Neural progenitor cell (in vitro differentiated cells): Measurements from ENCODE around the gene CYTH3. TPM values are rescaled to one million over a fixed set of nuclear protein-coding genes. Genes with fewer than 3 reads are reported as not detected.

Experiments
- DNase-seq: peaks from one replicate; pipeline ENCODE4 v3.0.0-alpha.2; 2016; ENCODE audit warnings: low spot score
- H2AFZ ChIP-seq: fragments of 200-600 bp; sonication (generic); replicated peaks from 2 replicates; pipeline ENCODE4 v1.6.1; 2016; ENCODE audit warnings: antibody characterized with exemption
- H3F3A ChIP-seq: fragments of 200-600 bp; sonication (generic); 2 replicates; pipeline ENCODE4 v1.6.1; 2016; ENCODE audit warnings: antibody characterized with exemption, low read depth
- H3K27ac ChIP-seq: fragments of 200-600 bp; sonication (generic); 2 replicates; pipeline ENCODE4 v1.5.1; 2016; ENCODE audit warnings: mild to moderate bottlenecking
- H3K27me3 ChIP-seq: fragments of 200-600 bp; sonication (generic); 2 replicates; pipeline ENCODE4 v1.6.1; 2016; ENCODE audit warnings: mild to moderate bottlenecking, moderate library complexity
- H3K36me3 ChIP-seq: fragments of 200-600 bp; sonication (generic); 2 replicates; pipeline ENCODE4 v1.5.1; 2016
- H3K4me1 ChIP-seq: fragments of 200-600 bp; sonication (generic); 2 replicates; pipeline ENCODE4 v1.6.1; 2016; ENCODE audit warnings: mixed run types
- H3K4me2 ChIP-seq: fragments of 200-600 bp; sonication (generic); 2 replicates; pipeline ENCODE4 v1.6.1; 2016
- H3K4me3 ChIP-seq: fragments of 200-600 bp; sonication (generic); 2 replicates; pipeline ENCODE4 v1.5.1; 2016
- H3K79me2 ChIP-seq: fragments of 200-600 bp; sonication (generic); 2 replicates; pipeline ENCODE4 v1.6.1; 2016; ENCODE audit warnings: low read depth
- H3K9ac ChIP-seq: fragments of 200-600 bp; sonication (generic); 2 replicates; pipeline ENCODE4 v1.6.1; 2016
- H3K9me3 ChIP-seq: fragments of 200-600 bp; sonication (generic); 2 replicates; pipeline ENCODE4 v1.5.1; 2016; ENCODE audit warnings: low read depth
- H4K20me1 ChIP-seq: fragments of 200-600 bp; sonication (generic); 2 replicates; pipeline ENCODE4 v1.6.1; 2016; ENCODE audit warnings: low read depth
- H3K27ac Mint-ChIP-seq: 3 replicates; pipeline ENCODE4 v1.8.0; 2021; ENCODE audit warnings: mixed read lengths
- H3K27me3 Mint-ChIP-seq: 2 replicates; pipeline ENCODE4 v1.8.0; 2022; ENCODE audit warnings: low read depth, mild to moderate bottlenecking, inconsistent platforms, moderate library complexity, mixed read lengths; ENCODE audit not compliant: insufficient read depth
- H3K36me3 Mint-ChIP-seq: 3 replicates; pipeline ENCODE4 v1.8.0; 2021; ENCODE audit warnings: mixed read lengths
- H3K4me1 Mint-ChIP-seq: 3 replicates; pipeline ENCODE4 v1.8.0; 2021; ENCODE audit warnings: mixed read lengths
- H3K4me3 Mint-ChIP-seq: 3 replicates; pipeline ENCODE4 v1.8.0; 2021; ENCODE audit warnings: mild to moderate bottlenecking, moderate library complexity, mixed read lengths
- H3K9me3 Mint-ChIP-seq: 3 replicates; pipeline ENCODE4 v1.8.0; 2020; ENCODE audit warnings: mixed read lengths
- EZH2 ChIP-seq: fragments of 200-600 bp; sonication (generic); IDR thresholded peaks from 2 replicates; pipeline ENCODE4 v1.6.1; 2017; ENCODE audit warnings: antibody characterized with exemption, mild to moderate bottlenecking, moderate library complexity
- EZH2phosphoT487 ChIP-seq: fragments of 200-600 bp; sonication (generic); IDR thresholded peaks from 2 replicates; pipeline ENCODE4 v1.6.1; 2017; ENCODE audit warnings: antibody characterized with exemption
- total RNA-seq: library from RNA; depleted of rRNA; stranded (reverse); fragments of >200 nt; gene quantifications from 2 replicates; pipeline ENCODE4 v1.2.3, GENCODE V29; 2015; ENCODE audit warnings: low replicate concordance
- TF ChIP-seq, protein P1 (sequence below): fragments of 200-600 bp; sonication (generic); IDR thresholded peaks from 2 replicates; pipeline ENCODE4 v1.5.1; 2017; ENCODE audit warnings: antibody characterized with exemption, mild to moderate bottlenecking

Gene CYTH3
- total RNA-seq, 1 donor from 2014 or later = 10.9 TPM

DNA sequence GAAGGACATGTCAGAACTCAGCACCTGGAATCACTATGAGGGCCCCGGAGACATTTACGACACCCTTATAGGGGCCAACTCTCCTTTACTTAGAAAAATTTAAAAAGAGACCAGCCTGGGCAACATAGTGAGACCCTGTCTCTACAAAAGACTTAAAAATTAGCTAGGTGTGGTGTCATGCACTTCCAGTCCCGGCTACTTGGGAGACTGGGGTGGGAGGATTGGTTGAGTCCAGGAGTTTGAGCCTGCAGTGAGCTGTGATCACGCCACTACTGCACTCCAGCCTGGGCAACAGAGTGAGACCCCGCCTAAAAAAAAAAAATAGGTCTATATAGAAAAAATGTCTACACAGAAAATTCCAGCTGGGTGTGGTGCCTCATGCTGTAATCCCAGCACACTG, 7.5 kb upstream of the CYTH3 start:
- no peak for TF ChIP-seq EZH2
- TF ChIP-seq, protein P1, sequence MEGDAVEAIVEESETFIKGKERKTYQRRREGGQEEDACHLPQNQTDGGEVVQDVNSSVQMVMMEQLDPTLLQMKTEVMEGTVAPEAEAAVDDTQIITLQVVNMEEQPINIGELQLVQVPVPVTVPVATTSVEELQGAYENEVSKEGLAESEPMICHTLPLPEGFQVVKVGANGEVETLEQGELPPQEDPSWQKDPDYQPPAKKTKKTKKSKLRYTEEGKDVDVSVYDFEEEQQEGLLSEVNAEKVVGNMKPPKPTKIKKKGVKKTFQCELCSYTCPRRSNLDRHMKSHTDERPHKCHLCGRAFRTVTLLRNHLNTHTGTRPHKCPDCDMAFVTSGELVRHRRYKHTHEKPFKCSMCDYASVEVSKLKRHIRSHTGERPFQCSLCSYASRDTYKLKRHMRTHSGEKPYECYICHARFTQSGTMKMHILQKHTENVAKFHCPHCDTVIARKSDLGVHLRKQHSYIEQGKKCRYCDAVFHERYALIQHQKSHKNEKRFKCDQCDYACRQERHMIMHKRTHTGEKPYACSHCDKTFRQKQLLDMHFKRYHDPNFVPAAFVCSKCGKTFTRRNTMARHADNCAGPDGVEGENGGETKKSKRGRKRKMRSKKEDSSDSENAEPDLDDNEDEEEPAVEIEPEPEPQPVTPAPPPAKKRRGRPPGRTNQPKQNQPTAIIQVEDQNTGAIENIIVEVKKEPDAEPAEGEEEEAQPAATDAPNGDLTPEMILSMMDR = no peak
- TF ChIP-seq EZH2phosphoT487 = no peak
- no peak overlapping the region for H3K4me2 ChIP-seq
- no peaks in the 10 kb centered on the region for H3F3A ChIP-seq
- H3K27ac Mint-ChIP-seq = no peak overlapping the region
- H3K9me3 Mint-ChIP-seq = peaks cover 2% of the 10 kb centered on the region
- H3K4me1 Mint-ChIP-seq = peaks cover 7% of the 10 kb centered on the region
- H3K27ac ChIP-seq = no peak overlapping the region
- H3K9ac ChIP-seq = no peak overlapping the region
- H3K27me3 ChIP-seq = no peaks in the 10 kb centered on the region
- no peak overlapping the region for H2AFZ ChIP-seq
- H3K4me3 Mint-ChIP-seq = no peak overlapping the region
- no peaks in the 10 kb centered on the region for H3K27me3 Mint-ChIP-seq
- no peaks in the 10 kb centered on the region for H3K4me1 ChIP-seq
- no peaks in the 10 kb centered on the region for H3K36me3 ChIP-seq
- H4K20me1 ChIP-seq = no peaks in the 10 kb centered on the region
- no peaks in the 10 kb centered on the region for H3K36me3 Mint-ChIP-seq
- no peaks in the 10 kb centered on the region for H3K79me2 ChIP-seq
- DNase-seq = no peak
- H3K9me3 ChIP-seq = no peaks in the 10 kb centered on the region
- no peak overlapping the region for H3K4me3 ChIP-seq

DNA sequence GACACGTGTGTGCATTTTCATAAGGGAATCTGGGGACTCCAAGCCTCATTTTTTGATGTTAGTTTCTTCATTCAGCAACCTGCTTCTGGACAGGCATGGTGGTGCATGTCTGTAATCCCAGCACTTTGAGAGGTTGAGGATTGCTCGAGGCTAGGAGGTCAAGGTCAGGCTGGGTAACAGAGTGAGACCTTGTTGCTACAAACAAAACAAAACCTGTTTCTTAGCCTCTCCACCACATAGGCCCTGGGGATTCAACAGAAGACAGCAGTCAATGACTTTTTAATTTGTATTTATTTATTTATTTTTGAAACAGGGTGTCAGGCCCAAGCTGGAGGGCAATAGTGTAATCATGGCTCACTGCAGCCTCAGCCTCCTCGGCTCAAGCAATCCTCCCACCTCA, 6.9 kb upstream of the CYTH3 start:
- no peaks in the 10 kb centered on the region for H3K4me1 ChIP-seq
- H3K27ac ChIP-seq = no peak overlapping the region
- H2AFZ ChIP-seq = no peak overlapping the region
- TF ChIP-seq EZH2phosphoT487 (no peak), EZH2 (no peak)
- TF ChIP-seq, protein P1 = no peak
- Mint-ChIP-seq H3K9me3 (no peaks in the 10 kb centered on the region), H3K27ac (peak overlapping the region; percentile 25), H3K4me3 (no peak overlapping the region), H3K4me1 (peaks cover 7% of the 10 kb centered on the region), H3K27me3 (no peaks in the 10 kb centered on the region), H3K36me3 (no peaks in the 10 kb centered on the region)
- no peak overlapping the region for H3K4me3 ChIP-seq
- no peaks in the 10 kb centered on the region for H4K20me1 ChIP-seq
- no peaks in the 10 kb centered on the region for H3K79me2 ChIP-seq
- DNase-seq = no peak
- no peaks in the 10 kb centered on the region for H3K36me3 ChIP-seq
- no peaks in the 10 kb centered on the region for H3K9me3 ChIP-seq
- no peaks in the 10 kb centered on the region for H3K27me3 ChIP-seq
- no peak overlapping the region for H3K9ac ChIP-seq
- no peak overlapping the region for H3K4me2 ChIP-seq
- no peaks in the 10 kb centered on the region for H3F3A ChIP-seq

DNA sequence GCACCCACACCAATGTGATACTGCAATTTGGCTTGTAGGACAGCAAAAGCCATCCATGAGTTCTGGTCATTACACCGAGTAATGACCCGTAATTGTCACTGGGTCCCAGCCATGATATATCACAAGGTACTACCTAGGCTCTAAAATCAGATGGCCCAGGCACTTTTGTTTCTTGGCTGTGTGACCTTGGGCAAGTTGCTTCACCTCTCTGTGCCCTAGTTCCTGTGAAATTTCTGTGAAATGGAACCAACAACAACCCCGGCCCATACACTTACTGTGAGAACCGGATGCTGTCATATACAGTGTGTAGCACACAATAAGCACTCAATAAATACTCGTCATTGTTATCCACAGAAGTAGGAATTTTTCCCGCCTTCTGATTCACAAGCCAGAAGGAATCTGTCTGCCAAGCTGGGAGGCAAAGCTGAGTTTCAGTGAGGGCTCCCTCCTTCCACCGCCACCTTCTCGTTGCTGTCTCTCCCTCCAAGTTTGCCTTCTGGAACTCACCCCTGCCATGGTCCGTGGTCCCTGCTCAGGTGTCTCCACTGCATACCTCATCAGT, 6.4 kb upstream of the CYTH3 start:
- no peaks in the 10 kb centered on the region for H3K9me3 Mint-ChIP-seq
- Histone ChIP-seq H3K27ac (no peak overlapping the region), H3K36me3 (no peaks in the 10 kb centered on the region), H3K27me3 (peaks cover 2% of the 10 kb centered on the region), H3K4me1 (no peaks in the 10 kb centered on the region), H3F3A (no peaks in the 10 kb centered on the region), H3K4me2 (no peak overlapping the region), H3K9me3 (no peaks in the 10 kb centered on the region), H3K79me2 (no peaks in the 10 kb centered on the region), H2AFZ (no peak overlapping the region), H3K9ac (no peak overlapping the region), H3K4me3 (no peak overlapping the region), H4K20me1 (no peaks in the 10 kb centered on the region)
- TF ChIP-seq, protein P1 = no peak
- TF ChIP-seq EZH2 (no peak), EZH2phosphoT487 (no peak)
- no peak for DNase-seq
- H3K27ac Mint-ChIP-seq = no peak overlapping the region
- no peaks in the 10 kb centered on the region for H3K27me3 Mint-ChIP-seq
- peaks cover 7% of the 10 kb centered on the region for H3K4me1 Mint-ChIP-seq
- H3K36me3 Mint-ChIP-seq = no peaks in the 10 kb centered on the region
- H3K4me3 Mint-ChIP-seq = no peak overlapping the region
